ENCODE measurements around the gene BBS10.
"Not testable (repeated sequence)": the region's sequence is repeated elsewhere in the genome, so short reads cannot be mapped to it uniquely, and the experiment has no call there.

The BBS10 gene

GRCh38 chr12:76329606-76330005, 18.6 kb downstream of the BBS10 start:
- no peak for DNase-seq (ENCODE audit: low spot score)

DNA sequence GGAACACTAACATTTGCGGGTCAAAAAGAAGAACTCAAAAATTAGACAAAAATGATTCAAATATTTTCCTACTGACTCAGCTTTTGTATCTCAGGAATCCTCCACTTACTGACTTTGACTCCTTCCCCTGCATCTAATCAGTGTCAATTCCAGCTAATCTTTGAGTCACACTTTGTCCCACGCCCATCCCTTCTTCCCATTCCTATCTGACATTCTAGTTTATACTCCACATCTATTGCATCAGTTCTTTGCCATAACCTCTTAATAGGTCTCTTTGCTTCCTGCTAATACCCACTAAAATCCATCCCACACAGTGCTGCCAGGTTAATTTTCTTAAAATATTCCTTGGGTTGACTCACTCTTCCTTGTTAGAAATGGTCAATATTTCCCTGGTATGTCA, 19.1 kb downstream of the BBS10 start:
- no peak for DNase-seq (ENCODE audit: low spot score)

GRCh38 chr12:76319595-76320319, 28.5 kb downstream of the BBS10 start:
- DNase-seq (ENCODE audit: low spot score), result not testable (repeated sequence)

DNA sequence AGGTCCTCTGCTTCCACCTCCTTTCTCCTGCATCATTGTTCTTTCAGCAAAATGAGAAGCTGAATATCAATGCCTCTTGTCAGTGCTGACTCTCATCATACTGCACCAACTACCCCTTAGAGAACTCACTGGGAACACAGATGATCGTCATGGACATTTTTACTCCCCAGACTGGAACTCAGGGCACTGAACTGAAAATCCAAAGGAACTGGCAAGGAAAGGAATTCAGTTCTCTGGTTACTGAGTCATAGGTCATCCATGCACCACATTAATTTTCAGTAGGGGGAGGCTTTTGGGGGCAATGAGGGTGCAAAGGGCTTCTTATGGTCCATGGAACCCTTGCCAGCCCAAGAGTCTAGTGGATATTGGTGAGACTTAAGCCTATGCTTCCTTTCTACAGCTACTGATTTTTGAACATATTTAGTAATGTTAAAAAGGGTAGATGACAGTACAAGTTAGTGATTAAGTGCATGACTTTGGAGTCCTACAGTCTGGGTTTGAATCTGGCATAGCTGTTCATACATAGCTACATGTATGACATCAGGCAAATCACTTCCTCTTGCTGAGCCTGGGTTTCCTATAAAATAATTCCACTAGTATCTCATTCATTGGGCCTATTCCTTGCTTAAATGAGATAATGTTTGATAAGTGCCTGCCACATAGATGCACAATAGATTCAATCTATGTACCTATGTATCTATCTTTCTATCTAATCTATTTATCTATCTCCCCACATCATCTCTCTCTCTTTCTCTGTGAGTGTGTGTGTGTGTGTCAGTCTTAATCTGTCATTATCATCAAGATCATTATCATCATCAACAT, 29.2 kb downstream of the BBS10 start:
- no peak for DNase-seq (ENCODE audit: low spot score)

- no peak for DNase-seq (ENCODE audit: low spot score)
These were observed 30.2 kb downstream of the BBS10 start for GRCh38 chr12:76317976-76318375.

DNA sequence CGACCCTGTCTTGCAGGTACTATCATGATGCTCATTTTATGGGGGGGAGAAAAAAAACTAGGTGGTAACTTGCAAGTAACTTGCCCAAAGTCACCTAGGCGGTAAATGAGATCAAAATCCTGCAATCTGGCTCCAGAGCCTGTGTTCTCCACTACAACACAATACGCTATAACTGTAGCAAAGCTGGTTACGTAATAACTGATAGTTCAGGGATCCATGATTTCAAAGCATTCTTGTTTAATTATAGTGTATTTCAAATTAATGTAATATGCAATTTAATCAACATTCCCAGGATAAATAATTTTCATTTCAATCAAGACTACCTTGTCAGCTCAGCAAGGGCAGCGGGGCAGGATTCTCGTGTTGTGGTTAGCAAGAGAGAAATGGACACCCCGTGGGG, 31.7 kb downstream of the BBS10 start:
- no peak for DNase-seq (ENCODE audit: low spot score)

DNA sequence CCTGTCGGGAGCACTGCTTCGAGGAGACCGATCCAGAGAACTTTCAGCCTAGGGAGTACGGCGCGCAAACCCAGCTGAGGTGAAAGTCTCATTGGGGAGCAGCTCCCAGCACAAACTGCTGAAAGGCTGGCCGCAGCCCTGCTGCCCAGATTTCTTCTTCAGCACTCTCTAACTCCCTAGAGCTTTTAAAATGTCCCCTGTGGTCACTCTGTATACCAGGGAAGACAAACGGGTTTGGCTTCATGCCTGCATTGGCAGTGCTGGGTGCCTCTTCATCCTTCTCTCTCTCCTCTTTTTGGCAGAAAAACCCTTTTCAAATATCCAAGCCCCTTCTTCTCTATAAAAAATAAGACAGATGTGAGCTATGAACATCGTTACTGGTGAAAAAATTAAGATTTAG, 34.9 kb downstream of the BBS10 start:
- no peak for DNase-seq (ENCODE audit: low spot score)

DNA sequence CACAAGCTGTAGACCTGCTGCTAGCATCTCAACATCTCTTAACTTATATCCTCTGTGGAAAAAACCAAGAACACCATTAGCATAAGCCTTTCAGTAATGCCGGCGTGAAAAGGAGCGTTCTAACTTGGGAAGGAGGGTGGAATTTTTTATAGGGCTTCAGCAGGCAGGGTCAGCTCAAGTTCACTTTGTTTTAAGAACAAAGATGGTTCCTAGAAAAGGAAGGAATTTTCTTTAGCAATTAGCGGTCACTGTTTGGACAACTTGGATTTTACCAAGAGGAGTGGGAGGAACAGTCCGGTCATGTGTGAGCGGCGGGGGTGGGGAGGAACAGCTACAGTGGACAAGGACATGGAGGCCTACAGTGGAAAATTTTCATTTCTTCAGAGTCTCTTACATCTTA, 35.9 kb downstream of the BBS10 start:
- DNase-seq (ENCODE audit: low spot score), result no peak

DNA sequence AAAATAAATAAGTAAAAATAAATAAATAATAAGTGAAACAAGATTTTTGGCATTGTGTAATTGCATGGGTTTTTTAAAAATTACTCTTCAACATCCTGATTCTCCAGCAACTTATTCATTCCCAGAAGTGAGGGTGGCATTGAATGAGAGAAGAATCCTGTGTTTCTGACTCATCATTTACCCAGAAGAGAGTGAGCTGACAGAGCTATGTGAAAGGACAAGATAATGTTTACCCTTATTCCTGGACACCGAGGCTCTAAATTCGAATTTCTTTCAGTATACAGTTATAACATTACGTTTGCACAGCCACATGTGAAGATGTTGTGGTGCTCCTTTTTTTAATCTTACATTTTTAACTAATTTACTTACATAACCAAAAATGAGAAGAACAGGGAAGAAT, 36.4 kb downstream of the BBS10 start:
- DNase-seq (ENCODE audit: low spot score), result no peak

DNA sequence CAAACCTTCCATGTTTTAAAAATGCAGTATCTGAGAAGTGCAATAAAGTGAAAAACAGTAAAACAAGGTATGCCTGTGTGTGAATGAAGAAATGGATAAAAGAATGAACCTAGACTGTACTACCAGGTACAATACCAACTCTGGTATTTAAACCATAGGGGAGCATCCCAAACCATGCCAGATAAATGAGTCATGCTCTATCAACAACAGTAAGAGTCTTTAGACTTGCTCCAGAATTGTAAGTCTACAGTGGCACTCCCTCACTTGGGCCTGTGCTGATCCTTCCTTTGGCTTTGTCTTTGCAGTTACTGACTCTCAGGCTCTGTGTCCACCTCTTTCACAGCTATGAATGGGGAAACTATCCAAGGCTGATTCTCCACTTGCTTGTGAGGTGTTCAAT, 38.1 kb downstream of the BBS10 start:
- no peak for DNase-seq (ENCODE audit: low spot score)

DNA sequence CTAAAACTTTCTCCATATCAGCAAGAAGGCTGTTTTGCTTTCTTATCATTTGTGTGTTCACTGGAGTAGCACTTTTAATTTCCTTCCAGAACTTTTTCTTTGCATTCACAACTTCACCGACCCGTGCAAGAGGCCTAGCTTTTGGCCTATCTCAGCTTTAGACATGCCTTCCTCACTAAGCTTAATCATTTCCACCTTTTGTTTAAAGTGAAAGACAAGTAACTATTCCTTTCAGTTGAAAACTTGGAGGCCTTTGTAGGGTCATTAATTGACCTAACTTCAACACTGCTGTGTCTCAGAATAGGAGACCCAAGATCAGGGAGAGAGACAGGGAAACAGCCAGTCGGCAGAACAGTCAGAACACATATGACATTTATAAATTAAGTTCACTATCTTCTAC, 39.3 kb downstream of the BBS10 start:
- DNase-seq (ENCODE audit: low spot score), result no peak

DNA sequence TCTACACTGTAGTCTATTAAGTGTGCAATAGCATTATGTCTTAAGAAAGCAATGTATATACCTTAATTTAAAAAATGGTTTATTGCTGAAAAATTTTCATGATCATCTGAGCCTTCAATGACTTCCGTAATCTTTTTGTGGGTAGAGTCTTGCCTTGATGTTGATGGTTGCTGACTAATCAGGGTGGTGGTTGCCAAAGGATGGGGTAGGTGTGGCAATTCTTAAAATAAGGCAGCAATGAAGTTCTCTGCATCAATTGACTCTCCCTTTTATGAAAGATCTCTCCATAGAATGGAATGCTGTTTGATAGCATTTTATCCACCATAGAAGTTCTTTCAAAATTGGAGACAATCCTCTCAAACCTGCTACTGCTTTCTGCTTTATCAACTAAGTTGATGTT, 41.1 kb downstream of the BBS10 start:
- DNase-seq (ENCODE audit: low spot score), result no peak

- no peak for DNase-seq (ENCODE audit: low spot score)
These were observed 44.2 kb downstream of the BBS10 start for GRCh38 chr12:76303989-76304460.

DNA sequence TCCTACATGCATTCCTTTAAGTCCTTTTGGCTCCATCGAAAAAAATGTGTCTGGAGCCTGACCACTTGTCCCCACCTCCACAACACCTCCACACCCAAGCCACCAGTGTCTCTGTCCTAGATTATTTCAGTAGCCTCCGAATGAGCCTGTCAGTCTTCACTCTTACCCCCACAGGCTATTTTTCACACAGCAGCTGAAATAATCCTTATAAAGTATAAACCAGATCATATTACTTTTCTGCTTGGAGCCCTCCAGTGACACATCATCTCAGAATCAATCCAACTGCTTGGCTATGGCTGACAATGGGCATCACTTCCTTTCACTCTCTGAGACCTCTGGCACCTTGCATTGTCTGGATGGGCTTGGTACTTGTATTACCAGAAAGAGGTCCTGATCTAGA, 44.9 kb downstream of the BBS10 start:
- DNase-seq (ENCODE audit: low spot score), result no peak

- DNase-seq (ENCODE audit: low spot score), result no peak
These were observed 47.9 kb downstream of the BBS10 start for GRCh38 chr12:76300297-76300665.

DNA sequence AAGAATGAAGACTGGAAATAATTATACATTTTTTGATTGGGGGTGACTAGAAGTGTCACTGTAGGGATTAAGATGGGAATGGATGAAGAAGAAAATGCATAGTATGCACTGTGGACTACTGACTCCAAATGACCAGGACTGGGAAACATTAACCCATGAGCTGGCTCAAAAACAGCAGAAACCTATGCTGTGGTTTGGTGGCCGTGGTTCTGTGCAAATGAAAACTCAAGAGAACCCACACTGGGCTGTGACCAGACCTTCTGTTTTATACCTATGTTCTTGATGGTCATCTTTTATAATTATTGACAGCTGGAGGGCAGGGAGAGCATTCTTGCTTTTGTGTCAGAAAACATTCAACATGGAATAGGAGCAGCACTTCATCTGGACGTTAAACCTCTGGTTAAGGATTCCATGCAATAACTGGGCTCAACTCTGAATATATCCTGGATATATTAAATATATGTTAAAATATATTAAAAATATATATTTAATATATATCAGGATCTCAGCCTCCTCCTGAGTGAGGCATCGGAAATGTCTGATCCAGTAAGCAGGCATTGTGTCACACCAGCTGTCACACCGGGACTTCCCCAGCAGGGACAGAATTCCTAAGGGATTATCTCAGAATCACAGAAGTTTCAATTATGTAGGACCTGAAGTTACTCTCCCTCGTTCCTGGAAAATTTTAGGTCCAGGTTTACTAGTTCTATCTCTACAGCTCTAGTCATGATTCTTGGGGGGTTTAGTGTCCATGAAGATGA, 48.5 kb downstream of the BBS10 start:
- no peak for DNase-seq (ENCODE audit: low spot score)

All from RKO (cell line).